ENCODE results near the gene CCDC171. TPM values are rescaled to one million over a fixed set of nuclear protein-coding genes. Genes with fewer than 3 reads are reported as not detected.

CCDC171 gene
- total RNA-seq, 1 experiment from 2014 or later: 2.8 TPM

- ChIA-PET POLR2A (no interaction called here), CTCF (no interaction called here)
- no peak overlapping the region for H3K27ac Mint-ChIP-seq
- DNase-seq (ENCODE audit: low spot score): no peak
- H3K4me3 Mint-ChIP-seq: no peak overlapping the region
- TF ChIP-seq PRRX2 (CRISPR knock-in tag; IDR thresholded peaks at IDR 0.05) (no peak), CBFB (CRISPR knock-in tag; IDR thresholded peaks at IDR 0.05; ENCODE audit: low read depth) (no peak), JUN (CRISPR knock-in tag; IDR thresholded peaks at IDR 0.05) (no peak), ZNF138 (CRISPR knock-in tag; conservative IDR thresholded peaks at IDR 0.05) (no peak), CREB1 (CRISPR knock-in tag; IDR thresholded peaks at IDR 0.05) (no peak), USF1 (CRISPR knock-in tag; IDR thresholded peaks at IDR 0.05) (no peak), TCF7 (CRISPR knock-in tag; IDR thresholded peaks at IDR 0.05; ENCODE audit: low read depth) (no peak), NFYB (CRISPR knock-in tag; conservative IDR thresholded peaks at IDR 0.05; ENCODE audit: low read depth) (no peak), ZNF232 (CRISPR knock-in tag; IDR thresholded peaks at IDR 0.05) (no peak), AR (CRISPR knock-in tag; IDR thresholded peaks at IDR 0.05) (no peak), ZBTB43 (CRISPR knock-in tag; IDR thresholded peaks at IDR 0.05) (no peak), ZNF416 (CRISPR knock-in tag; IDR thresholded peaks at IDR 0.05) (no peak)
- peaks cover 8% of the 10 kb centered on the region for H3K36me3 Mint-ChIP-seq
- no peaks in the 10 kb centered on the region for H3K27me3 Mint-ChIP-seq (ENCODE audit: low read depth)
- H3K4me1 Mint-ChIP-seq: peaks cover 12% of the 10 kb centered on the region
- H3K9me3 Mint-ChIP-seq: peaks cover 10% of the 10 kb centered on the region
- ATAC-seq: no peak
These were observed 31.5 kb downstream of the CCDC171 start for GRCh38 chr9:15584379-15584778.

- H3K4me3 Mint-ChIP-seq: no peak overlapping the region
- ATAC-seq: no peak
- H3K36me3 Mint-ChIP-seq: peaks cover 12% of the 10 kb centered on the region
- peaks cover 10% of the 10 kb centered on the region for H3K4me1 Mint-ChIP-seq
- H3K27me3 Mint-ChIP-seq (ENCODE audit: low read depth): no peaks in the 10 kb centered on the region
- DNase-seq (ENCODE audit: low spot score): no peak
- ChIA-PET CTCF (interaction anchor here (1.3 kb wide), 1 partner anchor 60 kb away, joined by 6 read pairs; no protein-coding TSS in a partner anchor), POLR2A (interaction anchor here (0.9 to 1.2 kb wide), 2 partner anchors 10 to 40 kb away, joined by 3 read pairs; partner anchors contain the start of gene CCDC171)
- H3K9me3 Mint-ChIP-seq: peaks cover 10% of the 10 kb centered on the region
- H3K27ac Mint-ChIP-seq: no peak overlapping the region
- TF ChIP-seq GTF2I (CRISPR knock-in tag; conservative IDR thresholded peaks at IDR 0.05) (no peak), MAX (CRISPR knock-in tag; IDR thresholded peaks at IDR 0.05) (no peak), MLX (CRISPR knock-in tag; IDR thresholded peaks at IDR 0.05) (no peak), SMAD3 (CRISPR knock-in tag; IDR thresholded peaks at IDR 0.05; ENCODE audit: borderline replicate concordance) (no peak), SP1 (CRISPR knock-in tag; conservative IDR thresholded peaks at IDR 0.05) (no peak), RORB (CRISPR knock-in tag; IDR thresholded peaks at IDR 0.05) (no peak), ZNF263 (CRISPR knock-in tag; IDR thresholded peaks at IDR 0.05; ENCODE audit: low read depth) (no peak), GRHL2 (CRISPR knock-in tag; IDR thresholded peaks at IDR 0.05; ENCODE audit: insufficient replicate concordance, severe bottlenecking) (no peak), ARID4B (CRISPR knock-in tag; IDR thresholded peaks at IDR 0.05; ENCODE audit: borderline replicate concordance) (no peak), ATF2 (CRISPR knock-in tag; IDR thresholded peaks at IDR 0.05; ENCODE audit: borderline replicate concordance, low read depth) (no peak), IRF2 (CRISPR knock-in tag; IDR thresholded peaks at IDR 0.05; ENCODE audit: borderline replicate concordance, low read depth) (no peak), ZSCAN18 (CRISPR knock-in tag; IDR thresholded peaks at IDR 0.05) (no peak)
These were observed 39.5 kb downstream of the CCDC171 start for GRCh38 chr9:15592317-15592716.
